Stimulated activated CD8-positive, alpha-beta memory T cell treated with anti-CD3 and anti-CD28 coated beads, Interleukin-2, amount 100 ng/mL, for 48 hours (primary cell): ENCODE data around the gene TP73.
A peak's percentile ranks its signal among the peaks of the same experiment; 100 is the strongest.

Source experiments
- DNase-seq, 2 donors: peaks; one replicate each; pipeline ENCODE4 v3.0.0-alpha.2; 2020; ENCODE audit warnings: low read depth in 2 of 2

Gene TP73

GRCh38 chr1:3672231-3672970 lies 20.1 kb downstream of the TP73 start:
- DNase-seq, result no peak

- no peak for DNase-seq
Observed at GRCh38 chr1:3672971-3673361, 20.6 kb downstream of the TP73 start.

GRCh38 chr1:3673381-3674099 lies 21.2 kb downstream of the TP73 start:
- no peak for DNase-seq

- no peak for DNase-seq
Observed at GRCh38 chr1:3674100-3675094, 22.1 kb downstream of the TP73 start.

GRCh38 chr1:3675436-3675835 lies 23.1 kb downstream of the TP73 start:
- no peak for DNase-seq

- peak in 1 of 2 donors; percentile 29 for DNase-seq
Observed at GRCh38 chr1:3676581-3677470, 24.5 kb downstream of the TP73 start.

GRCh38 chr1:3677484-3677883 lies 25.2 kb downstream of the TP73 start:
- DNase-seq, result no peak

GRCh38 chr1:3678361-3679097 lies 26.2 kb downstream of the TP73 start:
- no peak for DNase-seq

- no peak for DNase-seq
Observed at GRCh38 chr1:3679098-3679555, 26.8 kb downstream of the TP73 start.

- DNase-seq, result no peak
Observed at GRCh38 chr1:3679799-3680453, 27.6 kb downstream of the TP73 start.

- no peak for DNase-seq
Observed at GRCh38 chr1:3680488-3681230, 28.3 kb downstream of the TP73 start.

GRCh38 chr1:3681231-3681897 lies 29.0 kb downstream of the TP73 start:
- no peak for DNase-seq

GRCh38 chr1:3681898-3682806 lies 29.8 kb downstream of the TP73 start:
- DNase-seq, result no peak

- no peak for DNase-seq
Observed at GRCh38 chr1:3683197-3683596, 30.9 kb downstream of the TP73 start.

- no peak for DNase-seq
Observed at GRCh38 chr1:3683992-3684391, 31.7 kb downstream of the TP73 start.

- no peak for DNase-seq
Observed at GRCh38 chr1:3685222-3685621, 32.9 kb downstream of the TP73 start.

- no peak for DNase-seq
Observed at GRCh38 chr1:3685906-3686305, 33.6 kb downstream of the TP73 start.
